ENCODE results near the gene MRPL21. TPM values are rescaled to one million over a fixed set of nuclear protein-coding genes. Genes with fewer than 3 reads are reported as not detected.

Gene MRPL21
- polyA plus RNA-seq, 2 of the 4 experiments (the other 2 are of a cell fraction): 116 to 131 TPM

DNA sequence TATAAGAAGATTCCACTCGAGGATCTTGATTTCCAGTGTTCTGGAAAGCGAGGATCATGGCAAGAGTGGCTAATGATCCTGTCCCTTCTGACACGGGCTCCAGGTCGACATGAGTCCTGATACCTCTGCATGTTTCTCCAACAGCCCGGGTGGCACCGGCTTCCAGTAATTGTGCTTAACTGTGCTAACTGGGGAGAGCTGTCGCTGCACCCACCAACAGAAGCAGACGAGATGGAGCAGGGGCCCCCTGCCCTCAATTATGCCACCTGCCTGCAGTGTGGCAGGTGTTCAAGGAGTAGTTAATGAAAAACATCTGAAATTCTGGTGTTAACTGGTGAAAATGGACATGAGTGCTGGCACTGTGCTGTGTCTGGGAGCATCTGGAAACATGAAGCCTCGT, 6.2 kb downstream of the MRPL21 start:
- TF ChIP-seq EHMT2 (IDR thresholded peaks at IDR 0.05; ENCODE audit: low read depth) (no peak), CBX8 (IDR thresholded peaks at IDR 0.05) (no peak), TP53 (CRISPR knock-in tag; IDR thresholded peaks at IDR 0.05) (no peak), FOSB (CRISPR knock-in tag; IDR thresholded peaks at IDR 0.05) (no peak), EP300 (IDR thresholded peaks at IDR 0.05) (no peak), FOSL2 (IDR thresholded peaks at IDR 0.05) (no peak), FOSL2 (CRISPR knock-in tag; IDR thresholded peaks at IDR 0.05) (no peak), RNF2 (IDR thresholded peaks at IDR 0.05; ENCODE audit: borderline replicate concordance, low read depth) (no peak), RCOR1 (IDR thresholded peaks at IDR 0.05; ENCODE audit: low read depth, low read length) (no peak), PHF8 (IDR thresholded peaks at IDR 0.05; ENCODE audit: borderline replicate concordance, low read depth) (no peak), KDM1A (IDR thresholded peaks at IDR 0.05; ENCODE audit: low read depth) (no peak), RARB (CRISPR knock-in tag; IDR thresholded peaks at IDR 0.05) (no peak), CBX2 (IDR thresholded peaks at IDR 0.05; ENCODE audit: borderline replicate concordance, low read depth) (no peak), ZC3H11A (IDR thresholded peaks at IDR 0.05) (no peak)
- TF ChIP-seq, protein P1, sequence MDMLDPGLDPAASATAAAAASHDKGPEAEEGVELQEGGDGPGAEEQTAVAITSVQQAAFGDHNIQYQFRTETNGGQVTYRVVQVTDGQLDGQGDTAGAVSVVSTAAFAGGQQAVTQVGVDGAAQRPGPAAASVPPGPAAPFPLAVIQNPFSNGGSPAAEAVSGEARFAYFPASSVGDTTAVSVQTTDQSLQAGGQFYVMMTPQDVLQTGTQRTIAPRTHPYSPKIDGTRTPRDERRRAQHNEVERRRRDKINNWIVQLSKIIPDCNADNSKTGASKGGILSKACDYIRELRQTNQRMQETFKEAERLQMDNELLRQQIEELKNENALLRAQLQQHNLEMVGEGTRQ (IDR thresholded peaks at IDR 0.05): no peak
- TF ChIP-seq, protein P2, sequence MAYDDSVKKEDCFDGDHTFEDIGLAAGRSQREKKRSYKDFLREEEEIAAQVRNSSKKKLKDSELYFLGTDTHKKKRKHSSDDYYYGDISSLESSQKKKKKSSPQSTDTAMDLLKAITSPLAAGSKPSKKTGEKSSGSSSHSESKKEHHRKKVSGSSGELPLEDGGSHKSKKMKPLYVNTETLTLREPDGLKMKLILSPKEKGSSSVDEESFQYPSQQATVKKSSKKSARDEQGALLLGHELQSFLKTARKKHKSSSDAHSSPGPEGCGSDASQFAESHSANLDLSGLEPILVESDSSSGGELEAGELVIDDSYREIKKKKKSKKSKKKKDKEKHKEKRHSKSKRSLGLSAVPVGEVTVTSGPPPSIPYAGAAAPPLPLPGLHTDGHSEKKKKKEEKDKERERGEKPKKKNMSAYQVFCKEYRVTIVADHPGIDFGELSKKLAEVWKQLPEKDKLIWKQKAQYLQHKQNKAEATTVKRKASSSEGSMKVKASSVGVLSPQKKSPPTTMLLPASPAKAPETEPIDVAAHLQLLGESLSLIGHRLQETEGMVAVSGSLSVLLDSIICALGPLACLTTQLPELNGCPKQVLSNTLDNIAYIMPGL (CRISPR knock-in tag; IDR thresholded peaks at IDR 0.05; ENCODE audit: borderline replicate concordance): no peak
- H3K4me3 ChIP-seq: no peak overlapping the region
- ChIA-PET POLR2A (no interaction called here), CTCF (interaction anchor here (1.0 kb wide), 1 partner anchor 147 kb away, joined by 3 read pairs; no protein-coding TSS in a partner anchor)
- FAIRE-seq: no peak
- no peak overlapping the region for H3K27ac ChIP-seq
- no peak for DNase-seq (ENCODE audit: low read depth in 1 of 2, low spot score in 1 of 2)
- H3K4me1 ChIP-seq: peaks cover 5% of the 10 kb centered on the region; the same call in 2 of the 3 replicates
- 94% methylated on average over 9 of the region's 9 CpGs for WGBS (ENCODE audit: missing lambda C conversion rate)
- no peak overlapping the region for H3K4me2 ChIP-seq
- H3K9me3 ChIP-seq: no peaks in the 10 kb centered on the region
- no peak for ATAC-seq

DNA sequence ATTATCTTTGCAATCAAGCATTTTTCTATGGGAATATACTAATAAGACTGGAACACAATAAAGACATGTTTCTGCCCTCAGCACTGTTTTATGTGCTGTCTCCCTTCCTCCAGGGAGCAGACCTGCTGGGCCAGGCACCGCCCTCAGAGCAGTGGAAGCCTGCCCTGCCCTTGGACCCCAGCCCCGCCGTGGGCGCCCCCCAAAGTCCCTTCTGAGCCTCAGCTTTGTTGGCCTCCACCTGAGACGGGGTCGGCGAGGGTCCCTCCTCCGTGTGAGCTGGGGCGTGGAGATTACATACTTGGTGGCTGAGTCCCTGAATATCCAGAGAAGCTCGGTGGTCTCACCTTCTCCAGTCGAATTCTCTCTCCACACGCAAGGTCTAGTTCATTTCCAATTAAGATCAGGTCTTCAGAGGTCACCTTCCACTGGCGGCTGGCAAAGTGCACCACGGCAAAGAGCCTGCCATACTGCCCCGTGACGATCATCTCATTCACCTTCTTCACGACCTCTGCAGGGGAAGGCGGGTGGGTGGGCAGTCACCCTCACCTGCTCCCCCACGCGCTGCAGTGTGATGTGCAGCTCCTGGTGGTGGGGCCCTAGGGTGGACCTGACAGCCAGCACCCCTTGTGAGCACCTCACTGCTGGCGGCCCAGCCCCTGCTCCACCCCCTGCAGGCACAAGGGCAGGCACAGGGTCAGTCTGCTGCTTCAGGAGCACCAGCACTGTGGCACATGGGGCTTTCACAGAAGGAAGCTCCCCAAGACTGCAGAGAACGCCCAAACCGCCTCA, 7.3 kb downstream of the MRPL21 start:
- H3K27ac ChIP-seq: no peak overlapping the region
- H3K4me3 ChIP-seq: no peak overlapping the region
- FAIRE-seq (no peak), DNase-seq (ENCODE audit: low read depth in 1 of 2, low spot score in 1 of 2) (no peak), ATAC-seq (no peak)
- ChIA-PET CTCF (interaction anchor here (0.6 kb wide), 1 partner anchor 1777 kb away, joined by 4 read pairs; no protein-coding TSS in a partner anchor), POLR2A (no interaction called here)
- no peak overlapping the region for H3K4me2 ChIP-seq
- TF ChIP-seq CEBPB (IDR thresholded peaks at IDR 0.05): no peak
- no peak for TF ChIP-seq HOXA7 (CRISPR knock-in tag; IDR thresholded peaks at IDR 0.05)
- no peaks in the 10 kb centered on the region for H3K9me3 ChIP-seq
- 93% methylated on average over 19 of the region's 23 CpGs for WGBS (ENCODE audit: missing lambda C conversion rate)
- H3K4me1 ChIP-seq: no peaks in the 10 kb centered on the region

DNA sequence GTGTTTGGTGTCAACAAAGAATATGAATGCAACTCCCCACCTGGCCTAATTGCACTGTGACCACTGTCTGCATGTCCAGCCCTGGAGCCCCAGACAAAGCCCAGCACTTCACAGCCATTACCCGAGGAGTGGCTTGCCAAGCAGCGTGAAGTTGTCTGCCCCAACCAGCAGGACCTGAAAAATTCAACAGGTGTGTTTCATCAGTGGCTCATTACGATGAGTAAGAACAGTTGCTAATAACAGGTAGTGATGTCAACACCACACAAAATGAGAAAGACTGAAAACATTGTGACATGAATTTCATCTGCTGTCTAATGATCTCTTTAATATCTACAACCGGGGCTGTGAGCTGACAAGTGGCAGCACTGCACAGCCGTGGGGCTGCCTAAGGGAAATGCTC, 10.3 kb downstream of the MRPL21 start:
- Histone ChIP-seq H3K9me3 (no peaks in the 10 kb centered on the region), H3K4me1 (no peaks in the 10 kb centered on the region), H3K4me2 (no peak overlapping the region), H3K4me3 (no peak overlapping the region), H3K27ac (no peak overlapping the region)
- ATAC-seq (no peak), DNase-seq (ENCODE audit: low read depth in 1 of 2, low spot score in 1 of 2) (no peak), FAIRE-seq (no peak)
- ChIA-PET CTCF (interaction anchor here (1.0 kb wide), 1 partner anchor 58 kb away, joined by 3 read pairs; no protein-coding TSS in a partner anchor), POLR2A (no interaction called here)
- WGBS (ENCODE audit: missing lambda C conversion rate): 97% methylated on average over 5 of the region's 5 CpGs
- TF ChIP-seq FOXS1 (CRISPR knock-in tag; IDR thresholded peaks at IDR 0.05) (no peak), PHF8 (IDR thresholded peaks at IDR 0.05; ENCODE audit: borderline replicate concordance, low read depth) (no peak), TFCP2L1 (CRISPR knock-in tag; IDR thresholded peaks at IDR 0.05) (no peak), NFE2L2 (conservative IDR thresholded peaks at IDR 0.05; ENCODE audit: low read length) (no peak), BHLHE40 (IDR thresholded peaks at IDR 0.05; ENCODE audit: low read depth, low read length) (no peak), SMC3 (IDR thresholded peaks at IDR 0.05) (no peak), RNF2 (IDR thresholded peaks at IDR 0.05; ENCODE audit: borderline replicate concordance, low read depth) (no peak), RCOR1 (IDR thresholded peaks at IDR 0.05; ENCODE audit: low read depth, low read length) (no peak), HOXB5 (CRISPR knock-in tag; IDR thresholded peaks at IDR 0.05) (no peak), KDM1A (IDR thresholded peaks at IDR 0.05; ENCODE audit: low read depth) (no peak), ZC3H11A (IDR thresholded peaks at IDR 0.05) (no peak), CBX8 (IDR thresholded peaks at IDR 0.05) (no peak), ZNF302 (CRISPR knock-in tag; IDR thresholded peaks at IDR 0.05) (no peak), KDM5A (IDR thresholded peaks at IDR 0.05) (no peak)
- TF ChIP-seq, protein P3, sequence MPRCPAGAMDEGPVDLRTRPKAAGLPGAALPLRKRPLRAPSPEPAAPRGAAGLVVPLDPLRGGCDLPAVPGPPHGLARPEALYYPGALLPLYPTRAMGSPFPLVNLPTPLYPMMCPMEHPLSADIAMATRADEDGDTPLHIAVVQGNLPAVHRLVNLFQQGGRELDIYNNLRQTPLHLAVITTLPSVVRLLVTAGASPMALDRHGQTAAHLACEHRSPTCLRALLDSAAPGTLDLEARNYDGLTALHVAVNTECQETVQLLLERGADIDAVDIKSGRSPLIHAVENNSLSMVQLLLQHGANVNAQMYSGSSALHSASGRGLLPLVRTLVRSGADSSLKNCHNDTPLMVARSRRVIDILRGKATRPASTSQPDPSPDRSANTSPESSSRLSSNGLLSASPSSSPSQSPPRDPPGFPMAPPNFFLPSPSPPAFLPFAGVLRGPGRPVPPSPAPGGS (IDR thresholded peaks at IDR 0.05): no peak
- TF ChIP-seq, protein P2 (CRISPR knock-in tag; IDR thresholded peaks at IDR 0.05; ENCODE audit: borderline replicate concordance): no peak

Data from A549 (cell line).